K562 (cell line): ENCODE measurements around the gene CERS5. TPM values are rescaled to one million over a fixed set of nuclear protein-coding genes. Genes with fewer than 3 reads are reported as not detected.

Experiments
- ESRRA ChIP-seq: fragments of 450-650 bp; IDR thresholded peaks from 2 replicates; pipeline ENCODE4 v1.6.1; 2014; ENCODE audit warnings: low read depth, mild to moderate bottlenecking, moderate library complexity, borderline replicate concordance
- GATA2 ChIP-seq: sonication (generic); formaldehyde crosslinking; IDR thresholded peaks from 2 replicates; pipeline ENCODE4 v1.4.0; 2020; ENCODE audit warnings: mild to moderate bottlenecking, missing genetic modification reagents
- IRF9 ChIP-seq: fragments of 450-650 bp; IDR thresholded peaks from 2 replicates; pipeline ENCODE4 v1.6.1; 2016; ENCODE audit warnings: missing biosample characterization, missing genetic modification characterization
- POLR2H ChIP-seq: IDR thresholded peaks from 2 replicates; pipeline ENCODE4 v1.6.1; 2016; ENCODE audit warnings: missing genetic modification characterization, low read depth, mild to moderate bottlenecking, control low read depth, missing compliant biosample characterization, moderate library complexity
- ZBED1 ChIP-seq: IDR thresholded peaks from 2 replicates; pipeline ENCODE4 v1.6.1; 2014
- ZNF445 ChIP-seq: fragments of 250-450 bp; sonication (Bioruptor Pico); IDR thresholded peaks from 2 replicates; pipeline ENCODE4 v1.4.0; 2020; ENCODE audit warnings: low read depth, mild to moderate bottlenecking, moderate library complexity
- ZNF586 ChIP-seq: fragments of 450-650 bp; formaldehyde crosslinking; conservative IDR thresholded peaks from 2 replicates; pipeline ENCODE4 v1.4.0; 2020; ENCODE audit warnings: mild to moderate bottlenecking, moderate library complexity
- ZNF79 ChIP-seq: fragments of 250-450 bp; sonication (Bioruptor Pico); IDR thresholded peaks from 2 replicates; pipeline ENCODE4 v1.4.0; 2020; ENCODE audit warnings: low read depth, mild to moderate bottlenecking, moderate library complexity
- ZSCAN29 ChIP-seq: fragments of 450-650 bp; IDR thresholded peaks from 2 replicates; pipeline ENCODE4 v1.6.1; 2017
- polyA plus RNA-seq, 8 experiments: library from polyadenylated mRNA; depleted of rRNA in 4 of 8; stranded (reverse) in 5 of 8; unstranded in 3 of 8; fragments of >200 nt; fragmentation: Nextera tagmentation in 2 of 8; fragmentation: Illumina TruSeq in 1 of 8; extraction: Ambion mirVana in 2 of 8; extraction: Trizol in 1 of 8; gene quantifications; 2 replicates each; pipeline versions ENCODE4 v1.2.1 to v1.2.3, GENCODE V29; 2011 to 2014; ENCODE audit warnings: inconsistent platforms in 1 of 8, missing spikeins in 1 of 8
- total RNA-seq, 7 experiments: library from RNA; depleted of rRNA in 6 of 7; stranded (reverse); fragments of >200 nt in 6 of 7; fragmentation: Illumina TruSeq in 2 of 7; extraction: Trizol in 2 of 7; gene quantifications; 2 replicates each; pipeline versions ENCODE4 v1.2.1 to v1.2.3, GENCODE V29; 2011 to 2021; ENCODE audit warnings: low replicate concordance in 1 of 7
- TF ChIP-seq, protein P1 (sequence below): sonication (generic); formaldehyde crosslinking; IDR thresholded peaks from 2 replicates; pipeline ENCODE4 v1.8.1; 2023; ENCODE audit warnings: mild to moderate bottlenecking, missing genetic modification reagents
- TF ChIP-seq, protein P2 (sequence below), 2 experiments: fragments of 450-650 bp; formaldehyde crosslinking in 1 of 2; IDR thresholded peaks; 2 replicates each; pipeline versions ENCODE4 v1.4.0 to v1.6.1; 2014 to 2020; ENCODE audit warnings: mild to moderate bottlenecking in 2 of 2, borderline replicate concordance in 1 of 2, low read depth in 1 of 2

Gene CERS5
- total and polyA plus RNA-seq, 9 of the 15 experiments (the other 6 are each of a cell fraction or from before 2014, with no cell fraction given) = 6.1 to 47.5 (median 17.8) TPM

GRCh38 chr12:50174971-50175715 lies 8.0 kb upstream of the CERS5 start (continued):
- TF ChIP-seq POLR2H (tag) (0 out of 2 replicates have a peak, but pooled peaks have one; percentile 20), ESRRA (no peak), ZNF79 (CRISPR knock-in tag) (no peak), IRF9 (tag) (no peak), ZNF586 (no peak), ZSCAN29 (no peak), GATA2 (CRISPR knock-in tag) (peak; percentile 82), ZBED1 (no peak), ZNF445 (CRISPR knock-in tag) (no peak)
- TF ChIP-seq, protein P1, sequence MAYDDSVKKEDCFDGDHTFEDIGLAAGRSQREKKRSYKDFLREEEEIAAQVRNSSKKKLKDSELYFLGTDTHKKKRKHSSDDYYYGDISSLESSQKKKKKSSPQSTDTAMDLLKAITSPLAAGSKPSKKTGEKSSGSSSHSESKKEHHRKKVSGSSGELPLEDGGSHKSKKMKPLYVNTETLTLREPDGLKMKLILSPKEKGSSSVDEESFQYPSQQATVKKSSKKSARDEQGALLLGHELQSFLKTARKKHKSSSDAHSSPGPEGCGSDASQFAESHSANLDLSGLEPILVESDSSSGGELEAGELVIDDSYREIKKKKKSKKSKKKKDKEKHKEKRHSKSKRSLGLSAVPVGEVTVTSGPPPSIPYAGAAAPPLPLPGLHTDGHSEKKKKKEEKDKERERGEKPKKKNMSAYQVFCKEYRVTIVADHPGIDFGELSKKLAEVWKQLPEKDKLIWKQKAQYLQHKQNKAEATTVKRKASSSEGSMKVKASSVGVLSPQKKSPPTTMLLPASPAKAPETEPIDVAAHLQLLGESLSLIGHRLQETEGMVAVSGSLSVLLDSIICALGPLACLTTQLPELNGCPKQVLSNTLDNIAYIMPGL (CRISPR knock-in tag) = no peak
- TF ChIP-seq, protein P2, sequence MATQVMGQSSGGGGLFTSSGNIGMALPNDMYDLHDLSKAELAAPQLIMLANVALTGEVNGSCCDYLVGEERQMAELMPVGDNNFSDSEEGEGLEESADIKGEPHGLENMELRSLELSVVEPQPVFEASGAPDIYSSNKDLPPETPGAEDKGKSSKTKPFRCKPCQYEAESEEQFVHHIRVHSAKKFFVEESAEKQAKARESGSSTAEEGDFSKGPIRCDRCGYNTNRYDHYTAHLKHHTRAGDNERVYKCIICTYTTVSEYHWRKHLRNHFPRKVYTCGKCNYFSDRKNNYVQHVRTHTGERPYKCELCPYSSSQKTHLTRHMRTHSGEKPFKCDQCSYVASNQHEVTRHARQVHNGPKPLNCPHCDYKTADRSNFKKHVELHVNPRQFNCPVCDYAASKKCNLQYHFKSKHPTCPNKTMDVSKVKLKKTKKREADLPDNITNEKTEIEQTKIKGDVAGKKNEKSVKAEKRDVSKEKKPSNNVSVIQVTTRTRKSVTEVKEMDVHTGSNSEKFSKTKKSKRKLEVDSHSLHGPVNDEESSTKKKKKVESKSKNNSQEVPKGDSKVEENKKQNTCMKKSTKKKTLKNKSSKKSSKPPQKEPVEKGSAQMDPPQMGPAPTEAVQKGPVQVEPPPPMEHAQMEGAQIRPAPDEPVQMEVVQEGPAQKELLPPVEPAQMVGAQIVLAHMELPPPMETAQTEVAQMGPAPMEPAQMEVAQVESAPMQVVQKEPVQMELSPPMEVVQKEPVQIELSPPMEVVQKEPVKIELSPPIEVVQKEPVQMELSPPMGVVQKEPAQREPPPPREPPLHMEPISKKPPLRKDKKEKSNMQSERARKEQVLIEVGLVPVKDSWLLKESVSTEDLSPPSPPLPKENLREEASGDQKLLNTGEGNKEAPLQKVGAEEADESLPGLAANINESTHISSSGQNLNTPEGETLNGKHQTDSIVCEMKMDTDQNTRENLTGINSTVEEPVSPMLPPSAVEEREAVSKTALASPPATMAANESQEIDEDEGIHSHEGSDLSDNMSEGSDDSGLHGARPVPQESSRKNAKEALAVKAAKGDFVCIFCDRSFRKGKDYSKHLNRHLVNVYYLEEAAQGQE (IDR thresholded peaks at IDR 0.05; ENCODE audit: borderline replicate concordance) = peak; percentile 86
- TF ChIP-seq, protein P2 (CRISPR knock-in tag; IDR thresholded peaks at IDR 0.05; ENCODE audit: low read depth) = no peak
